GM23338 (cell line): ENCODE results near the gene CCDC137.

ENCODE experiments used
- CREB1 ChIP-seq: fragments of 250-450 bp; sonication (Bioruptor Pico); IDR thresholded peaks from 2 replicates; pipeline ENCODE4 v1.5.0; 2020; ENCODE audit warnings: low read depth, mild to moderate bottlenecking, moderate library complexity
- EZH2 ChIP-seq: fragments of 200-600 bp; sonication (generic); IDR thresholded peaks from one replicate; pipeline ENCODE4 v1.8.0; 2017; ENCODE audit warnings: antibody characterized with exemption, mild to moderate bottlenecking, low read depth; ENCODE audit not compliant: unreplicated experiment
- TF ChIP-seq, protein P1 (sequence below), 2 experiments: fragments of 200-600 bp in 1 of 2; sonication (generic) in 1 of 2; conservative IDR thresholded peaks; 2 replicates each; pipeline versions ENCODE4 v1.5.1 to v1.6.1; 2016 to 2017; ENCODE audit warnings: antibody characterized with exemption in 2 of 2, low read depth in 2 of 2, mild to moderate bottlenecking in 2 of 2, moderate library complexity in 1 of 2

DNA sequence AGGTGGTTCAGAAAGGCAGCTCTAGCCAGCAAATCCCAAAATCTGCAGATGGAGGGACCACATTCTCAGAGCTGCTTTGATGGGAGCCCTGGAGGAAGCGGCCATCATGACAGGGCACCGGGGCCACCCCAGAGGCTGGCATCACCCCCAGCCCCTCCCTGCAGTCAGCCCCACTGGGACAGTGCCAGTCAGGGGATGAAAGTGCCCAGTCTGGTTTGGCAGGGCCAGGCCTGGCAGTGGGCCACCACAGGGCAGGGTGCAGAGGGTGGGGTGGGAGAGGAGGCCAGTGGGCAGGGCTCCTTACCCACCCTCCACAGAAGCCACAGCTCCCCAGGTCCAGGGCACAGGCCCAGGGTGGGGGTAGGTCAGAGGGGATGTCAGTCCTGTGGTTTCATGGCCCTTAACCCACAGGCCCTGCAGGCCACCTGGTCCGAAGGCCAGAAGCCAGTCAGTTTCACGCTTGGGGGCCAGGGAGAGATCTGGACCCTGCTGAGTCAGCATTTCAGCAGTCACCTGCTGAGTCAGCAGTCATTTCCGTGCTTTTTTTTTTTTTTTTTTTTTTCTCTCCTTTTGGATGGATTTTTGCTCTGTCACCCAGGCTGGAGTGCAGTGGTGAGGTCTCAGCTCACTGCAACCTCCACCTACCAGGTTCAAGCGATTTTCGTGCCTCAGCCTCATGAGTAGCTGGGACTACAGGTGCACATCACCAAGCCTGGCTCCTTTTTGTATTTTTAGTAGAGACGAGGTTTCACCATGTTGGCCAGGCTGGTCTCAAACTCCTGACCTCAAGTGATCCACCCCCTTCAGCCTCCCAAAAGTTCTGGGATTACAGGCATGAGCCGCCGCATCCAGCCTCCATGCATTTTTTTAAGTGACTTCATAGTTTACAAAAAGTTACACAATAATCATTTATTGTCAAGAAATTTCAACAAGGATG is 55.9 kb downstream of the CCDC137 start:
- TF ChIP-seq, protein P1, sequence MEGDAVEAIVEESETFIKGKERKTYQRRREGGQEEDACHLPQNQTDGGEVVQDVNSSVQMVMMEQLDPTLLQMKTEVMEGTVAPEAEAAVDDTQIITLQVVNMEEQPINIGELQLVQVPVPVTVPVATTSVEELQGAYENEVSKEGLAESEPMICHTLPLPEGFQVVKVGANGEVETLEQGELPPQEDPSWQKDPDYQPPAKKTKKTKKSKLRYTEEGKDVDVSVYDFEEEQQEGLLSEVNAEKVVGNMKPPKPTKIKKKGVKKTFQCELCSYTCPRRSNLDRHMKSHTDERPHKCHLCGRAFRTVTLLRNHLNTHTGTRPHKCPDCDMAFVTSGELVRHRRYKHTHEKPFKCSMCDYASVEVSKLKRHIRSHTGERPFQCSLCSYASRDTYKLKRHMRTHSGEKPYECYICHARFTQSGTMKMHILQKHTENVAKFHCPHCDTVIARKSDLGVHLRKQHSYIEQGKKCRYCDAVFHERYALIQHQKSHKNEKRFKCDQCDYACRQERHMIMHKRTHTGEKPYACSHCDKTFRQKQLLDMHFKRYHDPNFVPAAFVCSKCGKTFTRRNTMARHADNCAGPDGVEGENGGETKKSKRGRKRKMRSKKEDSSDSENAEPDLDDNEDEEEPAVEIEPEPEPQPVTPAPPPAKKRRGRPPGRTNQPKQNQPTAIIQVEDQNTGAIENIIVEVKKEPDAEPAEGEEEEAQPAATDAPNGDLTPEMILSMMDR (conservative IDR thresholded peaks at IDR 0.05; ENCODE audit: low read depth in 2 of 2), result no peak
- TF ChIP-seq EZH2, result no peak
- TF ChIP-seq CREB1 (CRISPR knock-in tag), result no peak
